MM.1S (cell line): ENCODE results near the gene TM9SF4.

Experiments used
- DNase-seq: peaks from one replicate; pipeline ENCODE4 v3.0.0-alpha.2; 2015
- H2AFZ ChIP-seq: fragments of 300-600 bp; sonication (generic); 2 replicates; pipeline ENCODE4 v1.6.0; 2016; ENCODE audit warnings: antibody characterized with exemption, low read length
- H3F3A ChIP-seq: fragments of 300-600 bp; sonication (generic); 2 replicates; pipeline ENCODE4 v1.6.1; 2016; ENCODE audit warnings: mild to moderate bottlenecking, antibody characterized with exemption, low read length, moderate library complexity, mixed read lengths; ENCODE audit not compliant: insufficient read depth
- H3K27ac ChIP-seq: fragments of 300-600 bp; sonication (generic); 2 replicates; pipeline ENCODE4 v1.5.1; 2016; ENCODE audit warnings: mild to moderate bottlenecking, low read length
- H3K27me3 ChIP-seq: fragments of 300-600 bp; sonication (generic); replicated peaks from 2 replicates; pipeline ENCODE4 v1.6.0; 2016; ENCODE audit warnings: low read length; ENCODE audit not compliant: insufficient read depth
- H3K36me3 ChIP-seq: fragments of 300-600 bp; sonication (generic); replicated peaks from 2 replicates; pipeline ENCODE4 v1.6.1; 2016; ENCODE audit warnings: mild to moderate bottlenecking, low read length, mixed read lengths; ENCODE audit not compliant: insufficient read depth
- H3K4me1 ChIP-seq: fragments of 300-600 bp; sonication (generic); 2 replicates; pipeline ENCODE4 v1.6.1; 2016; ENCODE audit warnings: low read length, mixed read lengths
- H3K4me2 ChIP-seq: fragments of 300-600 bp; sonication (generic); 2 replicates; pipeline ENCODE4 v1.6.0; 2016; ENCODE audit warnings: low read depth, low read length
- H3K4me3 ChIP-seq: fragments of 300-600 bp; sonication (generic); 2 replicates; pipeline ENCODE4 v1.5.1; 2016; ENCODE audit warnings: low read length, mixed read lengths
- H3K79me2 ChIP-seq: fragments of 300-600 bp; sonication (generic); 2 replicates; pipeline ENCODE4 v1.6.1; 2016; ENCODE audit warnings: mixed run types, low read length, mixed read lengths
- H3K9ac ChIP-seq: fragments of 300-600 bp; sonication (generic); 2 replicates; pipeline ENCODE4 v1.6.1; 2016; ENCODE audit warnings: low read length, mixed read lengths
- H3K9me2 ChIP-seq: fragments of 300-600 bp; sonication (generic); replicated peaks from 2 replicates; pipeline ENCODE4 v1.6.1; 2016; ENCODE audit warnings: mild to moderate bottlenecking, low read length, mixed read lengths; ENCODE audit not compliant: insufficient read depth
- H3K9me3 ChIP-seq: fragments of 300-600 bp; sonication (generic); replicated peaks from 2 replicates; pipeline ENCODE4 v1.6.1; 2016; ENCODE audit warnings: mild to moderate bottlenecking, low read length, mixed read lengths; ENCODE audit not compliant: insufficient read depth
- H4K20me1 ChIP-seq: fragments of 300-600 bp; sonication (generic); 2 replicates; pipeline ENCODE4 v1.6.1; 2016; ENCODE audit warnings: mild to moderate bottlenecking, low read length, moderate library complexity, mixed read lengths; ENCODE audit not compliant: insufficient read depth
- CTCF ChIP-seq: fragments of 300-600 bp; sonication (generic); IDR thresholded peaks from 2 replicates; pipeline ENCODE4 v1.5.1; 2016; ENCODE audit warnings: antibody characterized with exemption, low read length, mixed read lengths
- EZH2 ChIP-seq: fragments of 300-600 bp; sonication (generic); optimal IDR thresholded peaks from 2 replicates; pipeline ENCODE3; 2017; ENCODE audit warnings: low read depth, mild to moderate bottlenecking, antibody characterized with exemption, low read length, mixed read lengths
- EZH2phosphoT487 ChIP-seq: fragments of 300-600 bp; sonication (generic); IDR thresholded peaks from 2 replicates; pipeline ENCODE4 v1.6.1; 2018; ENCODE audit warnings: antibody characterized with exemption, low read length

TM9SF4 gene

GRCh38 chr20:32109392-32110172 lies at the start of gene TM9SF4:
Gene TM9SF4, plus strand, starts transcription at chr20:32109714. Its CDS starts 27 bp downstream, at chr20:32109741.
- no peaks in the 10 kb centered on the region for H3K9me2 ChIP-seq
- H2AFZ ChIP-seq = peak within 1 kb of the TSS; percentile 87
- H3K27ac ChIP-seq = peak within 1 kb of the TSS; percentile 80
- no peaks in the 10 kb centered on the region for H3K36me3 ChIP-seq
- peaks cover 13% of the 10 kb centered on the region for H3K4me1 ChIP-seq
- peaks cover 8% of the 10 kb centered on the region; the same call in 1 of the 2 replicates for H4K20me1 ChIP-seq
- H3K27me3 ChIP-seq = peaks cover 2% of the 10 kb centered on the region; the same call in 1 of the 2 replicates
- TF ChIP-seq EZH2phosphoT487 (no peak), EZH2 (no peak), CTCF (no peak)
- peak within 1 kb of the TSS; percentile 87 for H3K4me2 ChIP-seq
- peak; percentile 94 for DNase-seq
- peak within 1 kb of the TSS; percentile 78 for H3K4me3 ChIP-seq
- peaks cover 51% of the 10 kb centered on the region for H3K79me2 ChIP-seq
- H3K9me3 ChIP-seq = no peaks in the 10 kb centered on the region
- peak within 1 kb of the TSS; percentile 92 for H3K9ac ChIP-seq
- H3F3A ChIP-seq = peaks cover 7% of the 10 kb centered on the region

GRCh38 chr20:32062776-32063170 lies 46.7 kb upstream of the TM9SF4 start:
- Histone ChIP-seq H3K27me3 (peaks cover 79% of the 10 kb centered on the region), H3K4me1 (no peaks in the 10 kb centered on the region), H3K9ac (no peak overlapping the region), H3K9me3 (no peaks in the 10 kb centered on the region), H3K27ac (no peak overlapping the region), H2AFZ (no peak overlapping the region), H3F3A (no peaks in the 10 kb centered on the region), H3K36me3 (no peaks in the 10 kb centered on the region), H3K79me2 (no peaks in the 10 kb centered on the region), H3K9me2 (no peaks in the 10 kb centered on the region), H4K20me1 (no peaks in the 10 kb centered on the region), H3K4me2 (no peak overlapping the region), H3K4me3 (no peak overlapping the region)
- no peak for TF ChIP-seq EZH2
- TF ChIP-seq CTCF = no peak
- TF ChIP-seq EZH2phosphoT487 = no peak
- no peak for DNase-seq

- Histone ChIP-seq H2AFZ (no peak overlapping the region), H3K27ac (no peak overlapping the region), H3K9me2 (no peaks in the 10 kb centered on the region), H3K4me1 (no peaks in the 10 kb centered on the region), H3K4me3 (no peak overlapping the region), H3K4me2 (no peak overlapping the region), H3K79me2 (no peaks in the 10 kb centered on the region), H3K9ac (no peak overlapping the region), H3K9me3 (no peaks in the 10 kb centered on the region), H3K36me3 (no peaks in the 10 kb centered on the region), H3K27me3 (peaks cover 69% of the 10 kb centered on the region), H3F3A (no peaks in the 10 kb centered on the region), H4K20me1 (no peaks in the 10 kb centered on the region)
- no peak for DNase-seq
- TF ChIP-seq EZH2 (no peak), CTCF (no peak), EZH2phosphoT487 (no peak)
These were observed 45.8 kb upstream of the TM9SF4 start for GRCh38 chr20:32063695-32064094.
